Peyer's patch (tissue), 4 donors: Measurements from ENCODE around the gene SYT11. TPM values are rescaled to one million over a fixed set of nuclear protein-coding genes. Genes with fewer than 3 reads are reported as not detected.
A peak's percentile ranks its signal among the peaks of the same experiment; 100 is the strongest.

Source experiments
- DNase-seq, 3 donors: peaks; one replicate each; pipeline ENCODE4 v3.0.0-alpha.2; 2017 to 2019
- H3K27ac ChIP-seq, 4 donors: fragments of 200-600 bp; sonication (generic); one replicate each; pipeline ENCODE4 v1.5.1; 2016 to 2019
- H3K27me3 ChIP-seq, 2 donors: fragments of 200-600 bp; sonication (generic); one replicate each; pipeline ENCODE4 v1.5.1; 2019
- H3K36me3 ChIP-seq, 3 donors: fragments of 200-600 bp; sonication (generic); one replicate each; pipeline ENCODE4 v1.5.1; 2016 to 2019
- H3K4me1 ChIP-seq, 4 donors: fragments of 200-600 bp; sonication (generic); one replicate each; pipeline ENCODE4 v1.5.1; 2016 to 2019
- H3K4me3 ChIP-seq, 4 donors: fragments of 200-600 bp; sonication (generic); 1 replicate in 3 of 4; 2 replicates in 1 of 4; pipeline ENCODE4 v1.5.1; 2016 to 2019; ENCODE audit warnings: mild to moderate bottlenecking in 1 of 4
- H3K9me3 ChIP-seq, 4 donors: fragments of 200-600 bp; sonication (generic); one replicate each; pipeline ENCODE4 v1.5.1; 2016 to 2019; ENCODE audit warnings: mild to moderate bottlenecking in 1 of 4
- POLR2A ChIP-seq, 2 donors: fragments of 450-650 bp; IDR thresholded peaks; one replicate each; pipeline ENCODE4 v1.5.1; 2017; ENCODE audit warnings: antibody characterized with exemption in 2 of 2, mild to moderate bottlenecking in 2 of 2, moderate library complexity in 2 of 2
- total RNA-seq, 4 donors: library from RNA; depleted of rRNA; stranded (reverse); fragments of >200 nt; gene quantifications; one replicate each; pipeline ENCODE4 v1.1.0, GENCODE V29; 2016
- TF ChIP-seq, protein P1 (sequence below), 6 experiments: fragments of 450-650 bp in 4 of 6; fragments of 200-600 bp in 2 of 6; sonication (generic) in 1 of 6; IDR thresholded peaks; one replicate each; pipeline ENCODE4 v1.5.1; 2017 to 2019; ENCODE audit warnings: antibody characterized with exemption in 6 of 6, mild to moderate bottlenecking in 3 of 6, moderate library complexity in 1 of 6

SYT11 gene
- total RNA-seq, 4 donors from 2014 or later: 2.6 to 9.9 (median 4.7) TPM

DNA sequence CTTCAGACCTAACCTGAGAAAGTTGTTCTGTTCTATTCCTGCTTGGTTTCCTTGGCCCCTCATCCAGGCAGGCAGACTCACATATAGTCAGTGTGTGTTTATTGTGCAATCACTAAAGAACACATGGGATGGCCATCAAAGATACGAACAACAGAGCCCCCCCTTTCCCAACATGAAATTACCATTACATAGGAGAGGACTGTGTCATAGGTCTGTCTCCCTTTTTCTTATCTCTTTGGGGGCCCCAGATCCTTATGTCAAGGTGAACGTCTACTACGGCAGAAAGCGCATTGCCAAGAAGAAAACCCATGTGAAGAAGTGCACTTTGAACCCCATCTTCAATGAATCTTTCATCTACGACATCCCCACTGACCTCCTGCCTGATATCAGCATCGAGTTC, 21.6 kb downstream of the SYT11 start:
- Histone ChIP-seq H3K4me1 (peaks cover 0 to 14% (median 0%) of the 10 kb centered on the region in 4 donors), H3K9me3 (no peaks in the 10 kb centered on the region), H3K27me3 (no peaks in the 10 kb centered on the region), H3K4me3 (no peak overlapping the region), H3K36me3 (no peaks in the 10 kb centered on the region), H3K27ac (no peak overlapping the region)
- no peak for TF ChIP-seq POLR2A (IDR thresholded peaks at IDR 0.05)
- TF ChIP-seq, protein P1, sequence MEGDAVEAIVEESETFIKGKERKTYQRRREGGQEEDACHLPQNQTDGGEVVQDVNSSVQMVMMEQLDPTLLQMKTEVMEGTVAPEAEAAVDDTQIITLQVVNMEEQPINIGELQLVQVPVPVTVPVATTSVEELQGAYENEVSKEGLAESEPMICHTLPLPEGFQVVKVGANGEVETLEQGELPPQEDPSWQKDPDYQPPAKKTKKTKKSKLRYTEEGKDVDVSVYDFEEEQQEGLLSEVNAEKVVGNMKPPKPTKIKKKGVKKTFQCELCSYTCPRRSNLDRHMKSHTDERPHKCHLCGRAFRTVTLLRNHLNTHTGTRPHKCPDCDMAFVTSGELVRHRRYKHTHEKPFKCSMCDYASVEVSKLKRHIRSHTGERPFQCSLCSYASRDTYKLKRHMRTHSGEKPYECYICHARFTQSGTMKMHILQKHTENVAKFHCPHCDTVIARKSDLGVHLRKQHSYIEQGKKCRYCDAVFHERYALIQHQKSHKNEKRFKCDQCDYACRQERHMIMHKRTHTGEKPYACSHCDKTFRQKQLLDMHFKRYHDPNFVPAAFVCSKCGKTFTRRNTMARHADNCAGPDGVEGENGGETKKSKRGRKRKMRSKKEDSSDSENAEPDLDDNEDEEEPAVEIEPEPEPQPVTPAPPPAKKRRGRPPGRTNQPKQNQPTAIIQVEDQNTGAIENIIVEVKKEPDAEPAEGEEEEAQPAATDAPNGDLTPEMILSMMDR (IDR thresholded peaks at IDR 0.05): no peak
- DNase-seq: no peak

DNA sequence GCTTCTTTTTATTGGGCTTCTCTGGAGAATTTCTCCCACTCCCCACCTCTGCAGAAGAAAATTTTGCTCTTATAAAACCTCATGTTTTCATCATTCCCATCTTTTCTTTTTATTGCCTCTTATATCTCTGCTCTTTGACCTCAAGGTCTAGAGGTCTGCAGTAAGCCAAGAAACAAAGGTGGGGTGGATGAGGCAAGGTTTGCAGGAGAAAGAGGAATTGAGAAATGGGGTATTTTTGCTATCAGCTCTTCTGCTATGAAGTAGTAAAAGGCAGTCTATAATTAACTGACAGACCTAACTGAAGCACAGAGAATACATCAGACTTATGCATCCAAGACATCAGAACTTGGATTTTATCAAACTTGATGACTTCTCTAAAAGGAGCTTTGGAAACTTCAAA, 22.9 kb downstream of the SYT11 start:
- H3K27ac ChIP-seq: no peak overlapping the region
- H3K9me3 ChIP-seq: no peaks in the 10 kb centered on the region
- H3K4me1 ChIP-seq: peaks cover 0 to 14% (median 0%) of the 10 kb centered on the region in 4 donors
- H3K4me3 ChIP-seq: no peak overlapping the region
- H3K36me3 ChIP-seq: no peaks in the 10 kb centered on the region
- no peaks in the 10 kb centered on the region for H3K27me3 ChIP-seq
- no peak for TF ChIP-seq POLR2A (IDR thresholded peaks at IDR 0.05)
- TF ChIP-seq, protein P1 (IDR thresholded peaks at IDR 0.05): no peak
- no peak for DNase-seq

DNA sequence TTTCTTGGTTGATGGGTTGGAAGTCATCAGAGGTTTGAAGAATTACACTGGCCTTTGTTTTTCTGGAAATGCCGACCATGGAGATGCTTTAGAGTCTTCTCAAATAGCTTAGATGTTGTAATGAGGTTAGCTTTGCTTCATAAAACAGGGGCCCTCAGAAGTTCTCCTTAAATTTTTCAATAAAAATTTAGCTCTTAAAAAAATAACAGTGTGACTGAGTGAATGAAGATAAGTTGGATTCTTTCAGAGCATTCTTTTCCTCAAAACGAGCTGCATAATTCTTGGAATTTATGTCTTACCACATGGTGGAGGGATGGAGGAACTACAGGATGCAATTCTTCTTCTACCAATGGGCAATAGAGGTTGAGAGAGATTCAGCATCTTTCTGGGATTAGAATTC, 23.4 kb downstream of the SYT11 start:
- Histone ChIP-seq H3K36me3 (no peaks in the 10 kb centered on the region), H3K4me3 (no peak overlapping the region), H3K27ac (no peak overlapping the region), H3K4me1 (peaks cover 0 to 14% (median 0%) of the 10 kb centered on the region in 4 donors), H3K9me3 (no peaks in the 10 kb centered on the region), H3K27me3 (no peaks in the 10 kb centered on the region)
- no peak for TF ChIP-seq POLR2A (IDR thresholded peaks at IDR 0.05)
- TF ChIP-seq, protein P1 (IDR thresholded peaks at IDR 0.05): no peak
- no peak for DNase-seq

DNA sequence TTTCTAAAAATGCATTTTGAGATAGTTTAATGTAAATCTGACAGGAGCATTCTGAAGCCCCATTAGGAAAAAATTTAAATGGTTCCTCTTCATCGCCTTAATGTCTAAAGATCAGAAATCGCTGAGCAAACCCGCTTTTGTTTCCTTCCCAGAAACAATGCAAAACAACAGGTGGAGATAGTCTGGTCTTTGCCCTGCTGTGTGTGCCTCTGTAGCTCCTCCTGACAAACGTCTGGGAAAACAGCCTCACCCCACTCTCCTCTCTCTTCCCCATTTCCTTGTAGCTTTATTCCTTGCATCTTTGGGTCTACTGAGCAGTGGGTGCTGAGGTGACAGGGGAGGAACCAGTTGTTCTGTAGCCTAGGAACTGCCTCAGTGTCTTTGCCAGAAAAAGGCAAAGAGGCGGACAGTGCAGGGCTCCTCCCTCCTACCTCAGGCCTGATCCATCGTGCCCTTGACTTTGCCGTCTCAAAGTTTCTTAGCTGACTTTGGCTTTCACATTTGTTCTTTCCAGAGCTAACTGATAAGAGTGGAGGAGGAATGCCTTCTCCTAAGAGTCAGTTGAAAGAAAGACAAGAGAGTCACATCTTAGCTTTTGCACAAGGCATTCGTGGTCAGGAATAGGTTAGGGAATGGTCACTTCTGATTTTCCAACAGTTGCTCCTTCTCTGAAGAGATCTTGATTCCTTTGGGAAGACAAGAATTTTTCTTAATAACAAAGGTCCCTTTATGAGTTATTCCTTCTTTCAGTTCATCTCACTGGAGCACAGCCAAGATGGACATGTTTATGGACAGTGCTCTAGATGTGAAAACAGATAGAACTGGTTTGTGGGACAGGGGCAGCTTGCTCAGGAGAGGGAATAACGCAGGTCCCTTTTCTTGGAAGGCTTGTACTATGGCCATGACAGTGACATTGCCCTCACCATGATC, 24.9 kb downstream of the SYT11 start:
- H3K27me3 ChIP-seq: no peaks in the 10 kb centered on the region
- no peaks in the 10 kb centered on the region for H3K36me3 ChIP-seq
- no peak for TF ChIP-seq POLR2A (IDR thresholded peaks at IDR 0.05)
- TF ChIP-seq, protein P1 (IDR thresholded peaks at IDR 0.05): no peak
- no peak overlapping the region for H3K4me3 ChIP-seq
- H3K27ac ChIP-seq: peak overlapping the region in 3 of 4 donors; percentile 16 to 38 (median 38)
- peaks cover 0 to 14% (median 0%) of the 10 kb centered on the region in 4 donors for H3K4me1 ChIP-seq
- no peaks in the 10 kb centered on the region for H3K9me3 ChIP-seq
- DNase-seq: no peak

DNA sequence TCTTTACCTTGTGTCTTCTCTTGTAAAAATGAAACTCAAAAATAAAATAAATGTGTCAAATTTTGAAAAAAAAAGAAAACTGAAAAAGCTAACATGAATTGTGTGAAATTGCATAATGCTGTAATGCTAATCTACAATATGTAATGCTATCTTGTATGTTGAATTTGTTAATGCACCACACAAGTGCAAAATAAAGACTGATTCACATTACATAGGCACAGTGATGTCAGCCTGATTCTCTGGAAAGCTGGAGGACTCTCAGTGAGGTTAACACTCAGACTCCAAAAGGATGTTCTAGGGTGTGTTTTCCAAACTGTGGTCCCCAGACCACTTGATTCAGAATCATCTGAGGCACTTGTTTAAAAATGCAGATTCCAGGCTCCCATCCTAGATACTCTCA, 25.6 kb downstream of the SYT11 start:
- DNase-seq: no peak
- no peak for TF ChIP-seq POLR2A (IDR thresholded peaks at IDR 0.05)
- TF ChIP-seq, protein P1 (IDR thresholded peaks at IDR 0.05): no peak
- H3K27ac ChIP-seq: no peak overlapping the region

More for the DNA sequence above, 25.6 kb downstream of the SYT11 start:
- no peaks in the 10 kb centered on the region for H3K9me3 ChIP-seq
- H3K4me1 ChIP-seq: peaks cover 0 to 14% (median 0%) of the 10 kb centered on the region in 4 donors
- no peak overlapping the region for H3K4me3 ChIP-seq
- H3K36me3 ChIP-seq: no peaks in the 10 kb centered on the region
- H3K27me3 ChIP-seq: no peaks in the 10 kb centered on the region
